Activated CD4-positive, alpha-beta T cell treated with anti-CD3 and anti-CD28 coated beads, Interleukin-2, amount 50 U/mL, for 48 hours (primary cell): ENCODE results near the gene SMIM44.
"Not testable (repeated sequence)": the region's sequence is repeated elsewhere in the genome, so short reads cannot be mapped to it uniquely, and the experiment has no call there.

Experiments
- DNase-seq, 2 experiments: peaks; one replicate each; pipeline ENCODE4 v3.0.0-alpha.2; 2020

Gene SMIM44

GRCh38 chr19:3483226-3483628 is at the start of gene SMIM44:
Gene SMIM44 (minus strand): TSS chr19:3483441. CDS start chr19:3483403, 38 bp downstream.
- DNase-seq: no peak

- DNase-seq: no peak
These were observed 49.8 kb upstream of the SMIM44 start for GRCh38 chr19:3533033-3533432.

GRCh38 chr19:3532154-3532786 is 49.0 kb upstream of the SMIM44 start:
- no peak for DNase-seq

GRCh38 chr19:3531716-3532115 is 48.5 kb upstream of the SMIM44 start:
- DNase-seq: no peak

- no peak for DNase-seq
These were observed 47.1 kb upstream of the SMIM44 start for GRCh38 chr19:3530389-3530788.

- DNase-seq: not testable (repeated sequence)
These were observed 46.1 kb upstream of the SMIM44 start for GRCh38 chr19:3529299-3529698.

- no peak for DNase-seq
These were observed 45.4 kb upstream of the SMIM44 start for GRCh38 chr19:3528539-3529211.

GRCh38 chr19:3528080-3528479 is 44.8 kb upstream of the SMIM44 start:
- DNase-seq: no peak

GRCh38 chr19:3527238-3527910 is 44.1 kb upstream of the SMIM44 start:
- DNase-seq: no peak

GRCh38 chr19:3526507-3527237 is 43.4 kb upstream of the SMIM44 start:
- no peak for DNase-seq

GRCh38 chr19:3524904-3525451 is 41.7 kb upstream of the SMIM44 start:
- no peak for DNase-seq

- DNase-seq: no peak
These were observed 41.0 kb upstream of the SMIM44 start for GRCh38 chr19:3524078-3524842.

- DNase-seq: no peak
These were observed 40.3 kb upstream of the SMIM44 start for GRCh38 chr19:3523361-3524077.

- no peak for DNase-seq
These were observed 39.5 kb upstream of the SMIM44 start for GRCh38 chr19:3522421-3523360.

- no peak for DNase-seq
These were observed 37.8 kb upstream of the SMIM44 start for GRCh38 chr19:3521104-3521445.

GRCh38 chr19:3520166-3521103 is 37.2 kb upstream of the SMIM44 start:
- no peak for DNase-seq

GRCh38 chr19:3519126-3519525 is 35.9 kb upstream of the SMIM44 start:
- DNase-seq: no peak

- DNase-seq: no peak
These were observed 35.4 kb upstream of the SMIM44 start for GRCh38 chr19:3518659-3519058.

- DNase-seq: no peak
These were observed 35.0 kb upstream of the SMIM44 start for GRCh38 chr19:3518255-3518654.
